ENCODE measurements around the gene NAT9.
A peak's percentile ranks its signal among the peaks of the same experiment; 100 is the strongest.

Gene NAT9

GRCh38 chr17:74776044-74776962, at the start of gene NAT9:
Gene NAT9 (minus strand): TSS chr17:74776345. CDS start chr17:74775698, 647 bp downstream.
- TF ChIP-seq POLR2A (IDR thresholded peaks at IDR 0.05; ENCODE audit: low read length) (peak; percentile 71), GATA1 (IDR thresholded peaks at IDR 0.05; ENCODE audit: low read depth, low read length) (no peak)
- peak; percentile 97 to 99 for DNase-seq

GRCh38 chr17:74824961-74825627, 48.9 kb upstream of the NAT9 start:
- TF ChIP-seq GATA1 (IDR thresholded peaks at IDR 0.05; ENCODE audit: low read depth, low read length) (no peak), POLR2A (IDR thresholded peaks at IDR 0.05; ENCODE audit: low read length) (no peak)
- no peak for DNase-seq

- DNase-seq = no peak
- TF ChIP-seq POLR2A (IDR thresholded peaks at IDR 0.05; ENCODE audit: low read length) = no peak
- TF ChIP-seq GATA1 (IDR thresholded peaks at IDR 0.05; ENCODE audit: low read depth, low read length) = no peak
Observed at GRCh38 chr17:74822939-74823367, 46.8 kb upstream of the NAT9 start.

GRCh38 chr17:74822335-74822938, 46.3 kb upstream of the NAT9 start:
- no peak for DNase-seq
- TF ChIP-seq POLR2A (IDR thresholded peaks at IDR 0.05; ENCODE audit: low read length) = no peak
- no peak for TF ChIP-seq GATA1 (IDR thresholded peaks at IDR 0.05; ENCODE audit: low read depth, low read length)

GRCh38 chr17:74821655-74822334, 45.6 kb upstream of the NAT9 start:
- no peak for DNase-seq
- TF ChIP-seq GATA1 (IDR thresholded peaks at IDR 0.05; ENCODE audit: low read depth, low read length) (no peak), POLR2A (IDR thresholded peaks at IDR 0.05; ENCODE audit: low read length) (no peak)

- no peak for TF ChIP-seq GATA1 (IDR thresholded peaks at IDR 0.05; ENCODE audit: low read depth, low read length)
- TF ChIP-seq POLR2A (IDR thresholded peaks at IDR 0.05; ENCODE audit: low read length) = no peak
- no peak for DNase-seq
Observed at GRCh38 chr17:74819801-74820436, 43.8 kb upstream of the NAT9 start.

- TF ChIP-seq POLR2A (IDR thresholded peaks at IDR 0.05; ENCODE audit: low read length) (no peak), GATA1 (IDR thresholded peaks at IDR 0.05; ENCODE audit: low read depth, low read length) (no peak)
- no peak for DNase-seq
Observed at GRCh38 chr17:74818291-74818938, 42.3 kb upstream of the NAT9 start.

- TF ChIP-seq POLR2A (IDR thresholded peaks at IDR 0.05; ENCODE audit: low read length) (no peak), GATA1 (IDR thresholded peaks at IDR 0.05; ENCODE audit: low read depth, low read length) (no peak)
Observed at GRCh38 chr17:74816905-74817620, 40.9 kb upstream of the NAT9 start.

GRCh38 chr17:74815550-74816370, 39.6 kb upstream of the NAT9 start:
- TF ChIP-seq GATA1 (IDR thresholded peaks at IDR 0.05; ENCODE audit: low read depth, low read length) (no peak), POLR2A (IDR thresholded peaks at IDR 0.05; ENCODE audit: low read length) (no peak)
- peak in 1 of 2 experiments; percentile 23 for DNase-seq

More at GRCh38 chr17:74816905-74817620, 40.9 kb upstream of the NAT9 start:
- no peak for DNase-seq

GRCh38 chr17:74815067-74815466, 38.9 kb upstream of the NAT9 start:
- DNase-seq = no peak
- TF ChIP-seq POLR2A (IDR thresholded peaks at IDR 0.05; ENCODE audit: low read length) = no peak
- TF ChIP-seq GATA1 (IDR thresholded peaks at IDR 0.05; ENCODE audit: low read depth, low read length) = no peak

- no peak for DNase-seq
- no peak for TF ChIP-seq POLR2A (IDR thresholded peaks at IDR 0.05; ENCODE audit: low read length)
- no peak for TF ChIP-seq GATA1 (IDR thresholded peaks at IDR 0.05; ENCODE audit: low read depth, low read length)
Observed at GRCh38 chr17:74814453-74814852, 38.3 kb upstream of the NAT9 start.
